Measurements from ENCODE around the gene TMEM129.

Gene TMEM129

DNA sequence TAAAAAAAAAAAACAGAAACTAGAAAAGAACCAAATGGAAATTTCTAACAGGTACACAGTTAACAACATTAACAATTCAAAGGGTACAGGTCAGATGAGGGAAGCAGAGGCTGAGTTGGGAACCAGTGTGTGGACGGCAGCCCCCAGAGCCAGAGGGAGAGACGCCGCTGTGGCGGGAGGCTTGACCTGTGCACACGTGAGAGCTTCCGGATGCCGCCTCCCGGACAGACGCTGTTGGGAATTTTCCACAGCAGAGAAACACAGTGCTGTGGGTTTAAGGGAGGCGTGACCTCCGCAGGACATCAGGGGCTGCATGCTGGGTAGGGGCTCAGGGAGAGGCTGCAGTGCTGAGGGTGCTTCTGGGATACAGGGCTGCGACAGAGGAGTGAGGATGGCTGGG lies 22.4 kb upstream of the TMEM129 start:
- no peak for DNase-seq

DNA sequence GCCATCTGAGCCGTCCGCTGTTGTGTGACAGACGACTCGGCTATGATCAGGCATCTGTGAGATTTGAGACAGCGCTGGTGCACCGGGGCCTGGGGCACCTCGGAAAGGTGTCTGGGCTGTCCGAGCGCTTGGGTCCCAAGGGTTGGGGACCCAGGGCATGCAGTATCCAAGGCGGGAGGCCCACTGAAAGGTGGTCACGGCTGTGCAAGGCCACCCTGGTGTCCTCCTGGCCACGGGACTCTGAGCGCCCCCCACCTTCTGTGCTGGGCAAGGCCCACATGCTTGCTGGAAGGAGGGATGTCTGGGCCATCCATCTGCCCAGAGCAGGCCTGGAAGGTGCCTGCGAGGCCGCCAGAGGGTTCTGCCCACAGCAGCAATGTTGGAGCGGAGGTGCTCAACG lies 20.1 kb upstream of the TMEM129 start:
- DNase-seq = no peak

DNA sequence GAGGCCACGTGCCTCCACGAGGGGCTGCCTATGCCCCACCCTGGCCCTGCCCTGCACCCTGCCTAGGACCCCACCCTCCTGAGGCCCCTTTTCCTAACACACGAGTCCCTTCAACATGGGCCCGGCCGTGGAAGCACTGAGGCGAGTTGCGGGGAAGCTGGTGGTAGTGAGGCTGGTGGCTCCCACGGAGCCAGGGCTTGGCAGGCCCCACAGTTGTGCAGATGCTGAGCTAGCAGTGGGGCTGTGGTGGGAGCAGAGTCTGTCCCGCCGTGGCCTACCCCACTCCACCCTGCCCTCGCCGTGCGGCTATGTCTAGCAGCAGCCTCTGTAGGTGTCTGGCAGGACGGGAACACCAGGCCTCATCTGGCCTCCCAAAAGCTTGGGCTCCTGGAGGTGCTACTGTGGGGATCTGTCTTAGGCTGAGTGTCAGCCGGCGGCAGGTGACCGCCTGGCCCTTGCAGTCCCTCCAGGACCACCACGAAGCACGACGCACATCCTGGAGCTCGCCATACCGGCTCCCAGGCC lies 19.0 kb upstream of the TMEM129 start:
- no peak for DNase-seq

DNA sequence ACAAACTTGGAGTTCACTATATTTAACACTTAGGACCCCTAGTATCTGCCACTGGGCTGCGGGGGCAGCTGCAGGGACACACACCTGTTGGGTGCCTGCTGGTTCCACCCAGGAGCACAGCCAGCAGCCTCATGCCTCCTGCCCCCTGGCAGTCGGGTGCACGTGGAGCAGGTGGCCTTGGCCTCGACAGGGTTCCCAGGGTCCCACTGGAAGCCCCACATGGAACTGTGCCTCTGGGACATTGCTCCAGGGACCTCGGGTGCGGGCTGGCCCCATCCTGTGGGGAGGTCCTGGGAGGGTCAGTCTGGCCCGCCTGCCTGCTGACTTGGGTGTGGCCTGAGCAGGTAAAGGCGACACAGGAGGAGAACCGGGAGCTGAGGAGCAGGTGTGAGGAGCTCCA lies 18.2 kb upstream of the TMEM129 start:
- DNase-seq = no peak

DNA sequence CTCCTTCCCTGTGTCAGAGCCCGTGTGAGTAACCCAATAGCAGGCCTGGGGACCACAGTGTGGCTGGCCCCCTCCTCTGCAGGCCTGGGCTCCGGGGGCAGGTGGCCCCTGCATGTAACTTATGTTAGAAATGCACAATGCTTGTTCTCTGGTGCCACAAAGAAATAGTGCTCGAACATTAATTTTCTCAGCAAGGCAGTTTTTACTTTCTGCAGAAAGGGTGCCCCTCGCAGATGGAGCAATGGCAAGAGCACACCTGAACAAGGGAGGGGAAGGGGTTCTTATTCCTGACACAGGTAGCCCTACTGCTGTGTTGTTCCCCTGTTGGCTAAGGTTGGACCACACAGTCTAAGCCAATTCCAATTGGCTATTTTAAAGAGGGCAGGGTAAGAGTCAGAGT lies 17.3 kb upstream of the TMEM129 start:
- no peak for DNase-seq

DNA sequence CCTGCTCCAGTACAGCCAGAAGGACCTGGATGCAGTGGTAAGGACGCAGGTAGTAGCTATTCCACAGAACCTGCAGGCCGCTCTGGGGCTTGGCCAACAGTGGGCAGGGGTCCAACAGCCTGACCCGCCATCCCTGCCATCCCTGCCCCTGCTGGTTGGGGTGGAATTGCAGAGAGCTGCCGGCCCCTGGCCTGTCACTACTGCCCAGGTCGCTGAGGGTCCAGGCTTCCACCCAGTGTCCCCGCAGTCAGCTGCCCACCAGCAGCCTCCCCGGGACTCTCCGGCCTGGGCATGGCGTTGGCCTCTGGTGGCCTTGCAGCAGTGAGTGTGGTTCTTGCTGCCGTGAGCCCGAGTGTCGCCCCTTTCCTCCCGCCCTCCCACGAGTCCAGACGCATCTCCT lies 16.5 kb upstream of the TMEM129 start:
- DNase-seq = no peak

DNA sequence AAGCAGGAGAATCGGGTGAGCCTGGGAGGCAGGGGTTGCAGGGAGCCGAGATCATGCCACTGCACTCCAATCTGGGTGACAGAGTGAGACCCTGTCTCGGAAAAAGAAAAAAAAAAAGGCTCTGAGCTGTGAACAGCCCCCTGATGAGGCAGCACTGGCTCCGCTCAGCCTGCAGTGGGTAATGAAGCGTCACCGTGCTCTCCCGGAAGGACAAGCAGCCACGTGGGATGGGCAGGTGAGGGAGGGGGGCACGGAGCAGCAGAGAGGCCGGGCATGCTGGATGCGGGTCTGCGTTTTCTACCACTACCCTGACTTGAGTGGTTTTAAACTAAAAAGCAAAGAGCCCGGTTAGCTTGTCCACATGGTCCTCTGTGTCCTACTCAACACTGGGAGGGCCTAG lies 15.7 kb upstream of the TMEM129 start:
- DNase-seq = peak; percentile 58

DNA sequence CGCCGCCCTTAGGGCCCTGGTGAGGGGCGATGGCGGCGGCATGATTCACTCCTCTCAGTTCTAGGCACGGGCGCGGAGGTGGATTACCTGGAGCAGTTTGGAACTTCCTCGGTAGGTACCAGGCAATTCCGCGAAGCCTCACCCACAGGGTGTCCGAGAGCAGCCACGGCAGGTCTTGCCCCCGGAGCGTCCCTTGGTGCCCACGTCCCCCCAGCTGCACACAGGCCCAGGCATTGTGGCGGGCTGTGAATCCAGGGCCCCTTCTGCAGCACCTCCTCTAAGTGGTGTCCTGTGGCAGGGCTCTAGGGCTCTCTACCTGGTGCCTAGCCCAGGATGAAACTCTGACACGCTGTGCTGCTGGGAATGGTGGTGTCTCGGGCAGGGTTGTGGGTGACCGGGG lies 14.1 kb upstream of the TMEM129 start:
- no peak for DNase-seq

DNA sequence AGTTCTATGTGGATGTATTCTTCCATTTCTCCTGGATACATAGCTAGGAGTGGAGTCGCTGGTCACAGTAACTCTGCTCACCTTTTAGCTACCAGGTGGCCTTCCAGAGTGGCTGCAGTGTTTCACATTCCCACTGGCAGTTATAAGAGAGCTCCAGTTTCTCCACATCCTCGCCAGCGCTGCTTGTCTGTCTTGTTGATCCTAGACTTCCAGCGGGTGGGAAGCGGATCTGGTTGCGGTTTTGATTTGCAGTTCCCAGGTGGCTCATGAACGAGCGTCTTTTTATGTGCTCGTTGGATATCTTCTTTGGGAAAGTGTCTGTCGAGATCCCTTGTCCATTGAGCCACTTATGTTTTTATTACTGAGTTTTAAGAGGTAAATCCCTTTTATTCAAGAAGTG lies 11.8 kb upstream of the TMEM129 start:
- DNase-seq = no peak

DNA sequence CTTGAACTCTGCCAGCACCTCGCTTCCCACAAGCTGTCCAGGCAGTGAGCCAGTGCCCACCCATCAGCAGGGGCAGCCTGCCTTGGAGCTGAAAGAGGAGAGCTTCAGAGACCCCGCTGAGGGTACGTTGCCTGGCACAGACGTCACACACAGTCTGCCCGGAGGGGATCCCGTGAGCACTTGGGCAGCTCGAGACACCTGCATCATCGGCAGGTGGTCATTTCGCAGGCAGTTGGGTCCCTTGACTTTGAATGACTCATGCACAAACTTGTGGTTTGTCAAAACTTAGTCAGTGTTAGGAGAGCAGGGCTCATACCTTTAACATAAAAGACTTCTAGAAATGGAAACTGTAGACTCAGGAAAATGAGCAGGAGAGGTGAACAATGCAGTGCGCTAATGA lies 10.1 kb upstream of the TMEM129 start:
- DNase-seq = no peak

DNA sequence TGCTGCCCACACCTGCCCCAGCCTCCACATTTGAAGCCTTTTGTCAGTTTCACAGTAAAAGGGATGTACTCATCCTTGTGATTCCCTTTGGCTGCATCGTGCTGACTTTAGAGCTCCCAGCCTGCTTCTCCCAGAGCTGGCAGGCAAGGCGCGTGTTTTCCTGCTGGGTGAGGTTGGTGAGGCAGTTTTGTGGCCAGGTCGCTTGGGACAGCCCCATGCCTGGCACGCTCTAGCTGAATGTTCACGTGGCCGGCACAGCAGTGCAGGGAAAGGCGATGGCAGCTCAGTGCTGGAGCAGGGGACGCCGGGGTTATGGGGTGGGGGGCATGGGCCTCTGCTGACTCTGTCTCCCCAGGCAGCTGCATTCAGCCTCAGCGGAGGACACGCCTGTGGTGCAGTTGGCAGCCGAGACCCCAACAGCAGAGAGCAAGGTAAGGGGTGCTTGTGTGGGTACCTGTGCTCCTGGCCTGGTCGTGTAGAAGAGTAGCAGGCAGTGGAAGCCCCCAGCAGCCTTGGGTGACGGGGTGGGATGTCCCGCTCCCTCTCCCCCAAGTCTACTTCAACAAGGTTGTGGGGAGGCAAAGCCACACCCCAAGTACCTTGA lies 9.5 kb upstream of the TMEM129 start:
- DNase-seq = no peak

DNA sequence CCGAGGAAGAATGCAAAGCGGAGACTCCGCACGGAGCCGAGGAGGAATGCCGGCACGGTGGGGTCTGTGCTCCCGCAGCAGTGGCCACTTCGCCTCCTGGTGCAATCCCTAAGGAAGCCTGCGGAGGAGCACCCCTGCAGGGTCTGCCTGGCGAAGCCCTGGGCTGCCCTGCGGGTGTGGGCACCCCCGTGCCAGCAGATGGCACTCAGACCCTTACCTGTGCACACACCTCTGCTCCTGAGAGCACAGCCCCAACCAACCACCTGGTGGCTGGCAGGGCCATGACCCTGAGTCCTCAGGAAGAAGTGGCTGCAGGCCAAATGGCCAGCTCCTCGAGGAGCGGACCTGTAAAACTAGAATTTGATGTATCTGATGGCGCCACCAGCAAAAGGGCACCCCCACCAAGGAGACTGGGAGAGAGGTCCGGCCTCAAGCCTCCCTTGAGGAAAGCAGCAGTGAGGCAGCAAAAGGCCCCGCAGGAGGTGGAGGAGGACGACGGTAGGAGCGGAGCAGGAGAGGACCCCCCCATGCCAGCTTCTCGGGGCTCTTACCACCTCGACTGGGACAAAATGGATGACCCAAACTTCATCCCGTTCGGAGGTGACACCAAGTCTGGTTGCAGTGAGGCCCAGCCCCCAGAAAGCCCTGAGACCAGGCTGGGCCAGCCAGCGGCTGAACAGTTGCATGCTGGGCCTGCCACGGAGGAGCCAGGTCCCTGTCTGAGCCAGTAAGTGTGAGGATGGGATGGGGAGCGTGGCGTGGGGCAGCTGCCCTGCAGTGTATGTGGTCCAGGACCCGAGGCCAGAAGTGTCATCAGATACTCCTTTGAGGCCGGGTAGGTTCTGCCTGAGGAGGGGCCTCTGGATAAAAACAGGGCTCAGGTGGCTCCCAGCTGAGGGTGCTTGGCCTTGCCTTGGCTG lies 7.2 kb upstream of the TMEM129 start:
- DNase-seq = no peak

DNA sequence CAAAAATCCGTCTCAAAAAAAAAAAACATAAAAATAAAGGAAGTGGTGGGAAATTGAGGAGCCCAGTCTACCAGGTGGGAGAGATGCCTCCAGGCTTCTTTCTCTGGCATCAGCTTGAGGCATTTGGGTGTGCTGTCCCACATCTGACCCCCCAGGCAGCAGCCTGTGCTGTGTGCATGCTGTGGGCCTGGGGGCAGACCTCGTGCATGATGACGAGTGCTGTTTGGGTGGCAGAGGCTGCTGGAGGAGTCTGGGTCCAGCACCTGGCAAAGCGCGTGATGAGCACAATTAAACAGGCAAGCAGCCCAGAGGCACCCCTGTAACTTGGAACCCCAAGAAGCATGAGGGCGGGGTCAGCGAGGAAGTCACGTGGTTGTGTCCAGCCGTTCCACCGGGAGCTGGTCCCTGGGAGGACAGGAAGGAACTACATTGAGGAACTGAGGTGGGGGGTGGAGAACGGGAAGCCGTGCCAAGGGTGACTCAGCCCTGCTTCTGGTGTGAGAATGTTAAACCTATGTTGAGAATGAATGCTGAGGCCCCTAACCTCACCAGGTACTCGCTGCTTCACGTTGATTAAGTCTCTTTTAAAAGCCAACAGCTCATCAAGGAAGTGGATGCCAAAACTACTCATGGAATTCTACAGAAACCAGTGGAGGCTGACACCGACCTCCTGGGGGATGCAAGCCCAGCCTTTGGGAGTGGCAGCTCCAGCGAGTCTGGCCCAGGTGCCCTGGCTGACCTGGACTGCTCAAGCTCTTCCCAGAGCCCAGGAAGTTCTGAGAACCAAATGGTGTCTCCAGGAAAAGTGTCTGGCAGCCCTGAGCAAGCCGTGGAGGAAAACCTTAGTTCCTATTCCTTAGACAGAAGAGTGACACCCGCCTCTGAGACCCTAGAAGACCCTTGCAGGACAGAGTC lies 6.3 kb upstream of the TMEM129 start:
- DNase-seq = no peak

DNA sequence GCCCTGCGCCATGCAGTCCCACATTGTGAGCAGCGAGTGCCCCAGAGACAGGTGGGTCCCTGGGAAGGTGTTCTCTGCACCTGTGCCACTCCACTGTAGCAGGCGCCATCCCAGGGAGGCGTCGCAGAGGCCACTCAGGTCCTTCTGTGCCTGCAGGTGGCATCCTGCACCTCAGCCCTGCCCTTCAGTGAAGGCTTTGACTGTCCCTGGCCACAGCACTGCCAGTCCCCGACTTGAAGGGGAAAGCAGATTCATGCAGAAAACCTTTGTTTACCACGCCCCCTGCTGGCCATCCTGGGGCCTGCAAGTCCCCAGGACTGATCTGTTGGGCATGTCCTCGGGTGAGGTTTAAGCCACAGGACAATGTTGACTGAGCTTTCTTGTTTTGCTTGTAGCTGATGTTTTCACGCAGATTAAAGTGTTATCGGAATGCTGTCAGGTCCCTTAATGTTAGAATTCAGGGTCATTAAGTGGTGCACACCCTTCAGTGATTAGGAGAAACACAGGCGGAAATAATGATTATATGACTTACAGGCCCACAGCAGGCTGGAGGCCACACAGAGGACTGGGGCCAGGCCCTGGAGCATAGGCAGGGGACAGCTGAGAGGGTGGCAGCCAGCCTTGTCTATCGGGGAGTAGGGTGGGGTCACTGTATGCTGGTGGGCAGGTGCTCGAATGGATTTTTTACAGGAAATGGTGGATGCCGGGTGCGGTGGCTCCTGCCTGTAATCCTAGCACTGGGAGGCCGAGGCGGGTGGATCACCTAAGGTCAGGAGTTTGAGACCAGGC lies 5.2 kb upstream of the TMEM129 start:
- DNase-seq = peak; percentile 96

DNA sequence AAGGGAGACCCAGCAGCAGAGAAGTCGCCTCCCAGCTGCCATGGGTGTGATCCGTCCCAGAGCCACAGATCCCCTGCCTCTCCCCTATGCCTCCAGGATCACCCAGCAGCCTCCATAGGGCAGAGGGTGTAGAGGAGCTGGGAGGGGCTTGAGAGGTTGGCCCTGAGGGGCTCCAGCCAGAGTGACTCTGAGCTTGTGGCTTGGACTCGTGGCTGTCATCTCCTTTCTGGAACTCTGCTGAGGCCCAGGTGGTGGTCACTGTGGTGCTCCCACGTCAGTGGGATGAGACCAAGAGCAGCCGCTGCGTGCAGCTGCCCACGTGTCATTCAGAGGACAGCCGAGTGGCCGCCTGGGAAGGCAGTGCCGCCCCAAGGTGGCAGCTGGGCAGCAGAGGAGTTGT lies 4.4 kb upstream of the TMEM129 start:
- no peak for DNase-seq

DNA sequence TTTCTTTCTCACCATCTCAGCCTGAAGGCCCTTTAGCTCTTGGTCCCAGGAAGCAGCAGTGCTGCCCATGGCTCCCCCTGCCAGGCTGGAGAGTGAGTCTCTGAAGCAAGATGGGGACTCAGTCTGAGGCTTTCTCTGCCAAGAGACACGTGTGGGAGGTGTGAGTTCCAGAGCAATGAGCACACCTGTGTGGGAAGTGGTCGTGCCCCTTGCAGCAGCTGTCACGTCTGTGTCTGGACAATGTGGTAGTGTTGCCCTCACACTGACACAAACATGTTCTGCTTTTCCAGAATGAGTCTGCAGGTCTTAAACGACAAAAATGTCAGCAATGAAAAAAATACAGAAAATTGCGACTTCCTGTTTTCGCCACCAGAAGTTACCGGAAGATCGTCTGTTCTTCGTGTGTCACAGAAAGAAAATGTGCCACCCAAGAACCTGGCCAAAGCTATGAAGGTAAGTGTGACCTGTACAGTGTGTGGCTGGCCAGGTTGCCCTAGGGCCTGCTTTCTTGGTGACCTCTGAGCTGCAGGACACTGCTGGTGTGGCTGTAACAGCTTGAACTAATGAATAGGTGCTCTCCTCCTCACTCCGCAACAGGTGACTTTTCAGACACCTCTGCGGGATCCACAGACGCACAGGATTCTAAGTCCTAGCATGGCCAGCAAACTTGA lies 2.1 kb upstream of the TMEM129 start:
- DNase-seq = no peak

DNA sequence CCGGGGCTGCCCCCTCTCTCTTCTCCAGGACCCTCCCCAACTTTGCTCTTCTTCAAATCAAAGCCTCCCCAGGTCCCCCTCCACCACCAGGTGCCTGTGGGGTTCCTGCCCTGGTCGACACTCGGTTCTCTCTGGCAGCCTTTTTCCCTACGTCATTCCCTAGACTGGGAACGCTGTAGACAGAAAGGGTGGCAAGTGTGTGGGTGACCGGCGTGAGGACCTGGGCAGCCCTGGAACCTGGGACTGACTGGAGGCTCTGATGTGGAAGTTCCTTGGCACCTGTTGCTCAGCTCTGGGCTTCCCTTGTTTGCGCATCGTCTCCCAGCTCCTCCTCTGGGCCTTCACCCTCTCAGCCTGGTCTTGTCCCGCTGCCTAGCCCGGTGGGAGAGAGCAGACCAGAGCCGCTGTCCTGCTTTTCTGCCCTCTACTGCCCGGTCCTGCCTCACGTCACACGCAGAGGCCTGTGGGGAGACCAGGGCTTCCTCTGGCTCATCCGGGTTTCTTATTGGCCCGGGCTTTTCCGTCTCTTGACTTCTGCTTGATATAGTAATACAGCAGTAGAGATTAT lies 1.5 kb upstream of the TMEM129 start:
- no peak for DNase-seq

DNA sequence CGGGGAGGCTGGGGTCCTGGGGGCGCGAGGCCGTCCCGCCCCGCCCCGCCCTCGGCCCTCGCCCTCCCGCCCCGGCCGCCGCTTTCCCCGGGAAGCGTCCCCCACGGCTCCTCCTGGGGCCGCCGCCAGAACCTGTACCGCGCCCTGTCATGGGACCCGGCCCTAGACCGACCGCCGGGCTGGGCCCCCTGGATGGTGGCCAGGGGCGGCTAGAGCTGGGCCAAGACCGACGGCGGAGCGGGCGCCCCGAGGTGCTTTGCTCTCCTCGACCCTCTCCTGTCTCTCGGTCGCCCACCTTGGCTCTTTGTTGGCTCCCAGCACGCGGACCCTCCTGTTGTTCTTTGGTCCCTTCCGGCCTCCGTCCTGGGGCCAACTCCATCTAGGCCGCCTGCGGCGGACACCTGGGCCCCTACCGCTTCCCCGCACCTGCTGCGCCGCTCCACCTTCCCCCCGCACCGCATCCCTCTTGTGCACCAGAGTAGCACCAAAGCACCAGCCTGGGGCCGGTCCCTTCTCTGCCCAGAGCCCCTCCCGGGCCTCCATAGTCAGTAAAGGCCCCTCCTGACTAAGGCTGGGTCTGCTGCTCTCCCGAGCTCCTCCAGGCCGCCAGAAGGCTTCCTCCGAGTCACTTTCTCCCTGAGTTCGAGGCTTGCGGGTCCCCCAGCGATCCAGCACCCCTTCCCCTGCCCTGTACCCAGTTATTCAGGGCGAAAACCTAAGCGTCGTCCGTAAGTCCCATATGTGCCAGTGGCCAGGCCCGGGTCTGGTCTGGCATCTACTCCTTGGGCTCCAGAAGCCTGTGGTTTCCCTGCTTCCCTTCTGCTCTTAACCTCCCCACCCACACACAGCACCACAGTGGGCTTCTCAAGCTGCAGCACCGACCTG lies 785 bp upstream of the TMEM129 start:
- DNase-seq = no peak

DNA sequence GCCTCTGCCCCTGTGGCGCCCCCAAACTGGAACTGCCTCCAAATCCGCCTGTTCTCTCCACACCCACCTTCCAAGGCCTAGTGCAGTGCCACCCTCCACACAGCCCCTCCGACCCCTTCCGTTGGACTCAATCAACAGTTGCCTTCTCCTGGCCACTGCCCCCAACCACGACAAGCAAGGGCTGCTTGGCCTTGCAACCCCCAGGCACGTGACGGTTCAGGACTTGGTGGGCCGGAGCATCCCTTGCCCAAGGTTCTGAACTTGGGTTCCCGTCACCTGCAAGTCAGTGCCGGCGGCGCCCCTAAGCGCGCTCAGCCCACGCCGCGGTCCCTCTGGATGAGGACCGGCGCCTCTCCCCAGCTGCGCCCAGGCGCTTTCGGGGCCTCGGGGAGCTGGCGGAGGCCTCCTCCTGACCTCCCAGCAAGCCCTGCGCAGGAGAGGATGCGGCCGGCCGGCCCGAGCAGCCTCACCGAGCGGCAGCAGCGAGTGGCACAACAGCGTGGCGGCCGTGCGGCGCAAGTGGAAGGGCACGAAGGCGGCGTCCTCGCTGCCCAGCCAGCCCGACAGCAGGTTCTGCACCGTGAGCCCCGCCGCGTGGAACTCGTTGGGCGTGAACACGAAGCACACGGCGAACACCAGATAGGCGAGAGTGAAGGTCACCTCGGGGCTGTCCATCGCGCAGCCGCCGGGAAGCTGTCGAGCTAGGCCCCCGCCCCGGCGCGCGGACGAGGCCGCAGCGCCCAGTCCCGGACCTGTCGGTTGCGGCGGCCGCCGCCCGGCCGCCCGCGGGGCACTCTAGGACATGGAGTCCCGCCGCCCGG lies 750 bp downstream of the TMEM129 start:
- peak; percentile 72 for DNase-seq
